Body of pancreas (tissue), 4 donors: ENCODE measurements around the gene FRMPD3. TPM values are rescaled to one million over a fixed set of nuclear protein-coding genes. Genes with fewer than 3 reads are reported as not detected.

Source experiments
- ATAC-seq: fragments of 150-250 bp; one replicate; pipeline ENCODE4 v1.9.1; 2016
- DNase-seq, 4 donors: peaks; one replicate each; pipeline ENCODE4 v3.0.0-alpha.2; 2019
- H3K27ac ChIP-seq, 4 donors: fragments of 200-600 bp; sonication (generic); 1 replicate in 3 of 4; 2 replicates in 1 of 4; pipeline versions ENCODE4 v1.5.1 to v1.6.1; 2016 to 2019; ENCODE audit warnings: mild to moderate bottlenecking in 1 of 4, mixed read lengths in 1 of 4, moderate library complexity in 1 of 4
- H3K27me3 ChIP-seq, 2 donors: fragments of 200-600 bp; sonication (generic); one replicate each; pipeline ENCODE4 v1.6.0; 2016; ENCODE audit warnings: mild to moderate bottlenecking in 1 of 2
- H3K36me3 ChIP-seq, 2 donors: fragments of 200-600 bp; sonication (generic); replicated peaks in 1 of 2; 2 replicates each; pipeline ENCODE4 v1.5.1; 2016; ENCODE audit warnings: low read depth in 2 of 2; ENCODE audit not compliant: insufficient read depth in 1 of 2
- H3K4me1 ChIP-seq: fragments of 200-600 bp; sonication (generic); one replicate; pipeline ENCODE4 v1.6.0; 2016
- H3K4me3 ChIP-seq, 2 donors: fragments of 200-600 bp; sonication (generic); 1 replicate in 1 of 2; 2 replicates in 1 of 2; pipeline ENCODE4 v1.5.1; 2016 to 2019
- H3K9me3 ChIP-seq, 3 donors: fragments of 200-600 bp; sonication (generic); 1 replicate in 2 of 3; 2 replicates in 1 of 3; pipeline ENCODE4 v1.5.1; 2016
- CTCF ChIP-seq, 7 experiments: fragments of 450-650 bp in 4 of 7; fragments of 200-600 bp in 3 of 7; sonication (generic) in 3 of 7; IDR thresholded peaks; one replicate each; pipeline ENCODE4 v1.5.1; 2016 to 2019; ENCODE audit warnings: antibody characterized with exemption in 7 of 7
- POLR2A ChIP-seq, 3 donors: fragments of 450-650 bp; IDR thresholded peaks; one replicate each; pipeline ENCODE4 v1.6.1; 2016; ENCODE audit warnings: antibody characterized with exemption in 3 of 3, mild to moderate bottlenecking in 2 of 3
- WGBS, 2 donors: methylation state at CpG; one replicate each; pipeline ENCODE4 v1.1.5; 2017; 5-methylcytosine and 5-hydroxymethylcytosine counted together
- intact Hi-C: fragments of 100-400 bp; cut with DNase I; formaldehyde crosslinking; loops from one replicate; pipeline ENCODE4 v1.15.1; 2023
- total RNA-seq, 2 donors: library from RNA; depleted of rRNA; stranded (reverse); fragments of >200 nt; gene quantifications; one replicate each; pipeline ENCODE4 v1.1.0, GENCODE V29; 2016

Gene FRMPD3
- total RNA-seq, 2 donors from 2014 or later = 0.26 TPM; not detected in 1

GRCh38 chrX:107447642-107448041 is 1.8 kb upstream of the FRMPD3 start:
- Histone ChIP-seq H3K27ac (no peak overlapping the region), H3K4me3 (no peak overlapping the region), H3K4me1 (peaks cover 3% of the 10 kb centered on the region), H3K9me3 (no peaks in the 10 kb centered on the region), H3K27me3 (no peaks in the 10 kb centered on the region), H3K36me3 (no peaks in the 10 kb centered on the region)
- no peak for ATAC-seq
- intact Hi-C loops = no loop called here
- TF ChIP-seq CTCF (IDR thresholded peaks at IDR 0.05) = no peak
- TF ChIP-seq POLR2A (IDR thresholded peaks at IDR 0.05) = no peak
- DNase-seq = no peak

- H3K9me3 ChIP-seq = no peaks in the 10 kb centered on the region
- DNase-seq = no peak
- peaks cover 3% of the 10 kb centered on the region for H3K4me1 ChIP-seq
- H3K27me3 ChIP-seq = no peaks in the 10 kb centered on the region
- no peak for TF ChIP-seq CTCF (IDR thresholded peaks at IDR 0.05)
- no peak for TF ChIP-seq POLR2A (IDR thresholded peaks at IDR 0.05)
- no peaks in the 10 kb centered on the region for H3K36me3 ChIP-seq
- WGBS, 2 donors = 25 to 35% methylated on average over 5 to 6 of the region's 6 CpGs
- ATAC-seq = no peak
- H3K4me3 ChIP-seq = no peak overlapping the region
- intact Hi-C loops = no loop called here
- no peak overlapping the region for H3K27ac ChIP-seq
These were observed 841 bp upstream of the FRMPD3 start for GRCh38 chrX:107448625-107448997.

- TF ChIP-seq CTCF (IDR thresholded peaks at IDR 0.05) (no peak), POLR2A (IDR thresholded peaks at IDR 0.05) (no peak)
- DNase-seq (no peak), ATAC-seq (no peak)
- Histone ChIP-seq H3K4me1 (peaks cover 3% of the 10 kb centered on the region), H3K27me3 (no peaks in the 10 kb centered on the region), H3K9me3 (no peaks in the 10 kb centered on the region), H3K27ac (no peak overlapping the region), H3K4me3 (no peak overlapping the region), H3K36me3 (no peaks in the 10 kb centered on the region)
- intact Hi-C loops = no loop called here
- WGBS, 2 donors = 19% methylated on average over 18 of the region's 19 CpGs; no CpG with 5 or more reads in 1 of the 2 donors
These were observed 1.5 kb downstream of the FRMPD3 start for GRCh38 chrX:107450823-107451509.

GRCh38 chrX:107451731-107452130 is 2.3 kb downstream of the FRMPD3 start:
- TF ChIP-seq POLR2A (IDR thresholded peaks at IDR 0.05) (no peak), CTCF (IDR thresholded peaks at IDR 0.05) (no peak)
- DNase-seq (no peak), ATAC-seq (no peak)
- H3K36me3 ChIP-seq = no peaks in the 10 kb centered on the region
- H3K9me3 ChIP-seq = no peaks in the 10 kb centered on the region
- peaks cover 3% of the 10 kb centered on the region for H3K4me1 ChIP-seq
- H3K4me3 ChIP-seq = no peak overlapping the region
- no peak overlapping the region for H3K27ac ChIP-seq
- WGBS, 2 donors = 29 to 33% methylated on average over 11 of the region's 11 CpGs
- H3K27me3 ChIP-seq = no peaks in the 10 kb centered on the region
- intact Hi-C loops = no loop called here

- TF ChIP-seq POLR2A (IDR thresholded peaks at IDR 0.05) (no peak), CTCF (IDR thresholded peaks at IDR 0.05) (no peak)
- Histone ChIP-seq H3K36me3 (no peaks in the 10 kb centered on the region), H3K4me3 (no peak overlapping the region), H3K9me3 (no peaks in the 10 kb centered on the region), H3K4me1 (peaks cover 3% of the 10 kb centered on the region), H3K27ac (no peak overlapping the region), H3K27me3 (no peaks in the 10 kb centered on the region)
- intact Hi-C loops = no loop called here
- 18 to 25% methylated on average over 3 of the region's 6 CpGs for WGBS, 2 donors
- ATAC-seq = no peak
- no peak for DNase-seq
These were observed 3.1 kb downstream of the FRMPD3 start for GRCh38 chrX:107452581-107452980.
